ENCODE results near the gene ENAH.

- TF ChIP-seq CTCF (conservative IDR thresholded peaks at IDR 0.05 in 1 of 2, IDR thresholded peaks at IDR 0.05 in 1 of 2; ENCODE audit: extremely low read depth in 1 of 2, insufficient read depth in 1 of 2, low read depth in 1 of 2, low read length in 2 of 2): no peak
- TF ChIP-seq EZH2 (IDR thresholded peaks at IDR 0.05; ENCODE audit: borderline replicate concordance, low read length): no peak
These were observed 21.5 kb upstream of the ENAH start for GRCh38 chr1:225674381-225674780.

All from mammary epithelial cell (primary cell).